Liver (tissue), 3 donors: ENCODE results near the gene ANKRD33.

ENCODE experiments used
- EGR1 ChIP-seq, 2 donors: IDR thresholded peaks; 2 replicates each; pipeline ENCODE4 v1.6.1; 2016 to 2018; ENCODE audit warnings: antibody characterized with exemption in 2 of 2, low read depth in 2 of 2
- FOXA1 ChIP-seq: IDR thresholded peaks from 2 replicates; pipeline ENCODE4 v1.6.1; 2016; ENCODE audit warnings: antibody characterized with exemption
- HNF4G ChIP-seq: IDR thresholded peaks from 2 replicates; pipeline ENCODE4 v1.6.1; 2016; ENCODE audit warnings: antibody characterized with exemption
- JUND ChIP-seq, 2 donors: IDR thresholded peaks; 2 replicates each; pipeline ENCODE4 v1.6.1; 2016; ENCODE audit warnings: antibody characterized with exemption in 2 of 2
- RAD21 ChIP-seq, 2 donors: IDR thresholded peaks; 2 replicates each; pipeline ENCODE4 v1.6.1; 2016; ENCODE audit warnings: antibody characterized with exemption in 2 of 2, mild to moderate bottlenecking in 2 of 2
- TAF1 ChIP-seq: conservative IDR thresholded peaks from 2 replicates; pipeline ENCODE4 v1.6.1; 2016; ENCODE audit warnings: antibody characterized with exemption, mild to moderate bottlenecking
- YY1 ChIP-seq: IDR thresholded peaks from 2 replicates; pipeline ENCODE4 v1.6.1; 2016; ENCODE audit warnings: antibody characterized with exemption, mild to moderate bottlenecking
- TF ChIP-seq, protein P1 (sequence below): IDR thresholded peaks from 2 replicates; pipeline ENCODE4 v1.6.1; 2016; ENCODE audit warnings: antibody characterized with exemption, mild to moderate bottlenecking
- TF ChIP-seq, protein P2 (sequence below): fragments of 150-350 bp; IDR thresholded peaks from 2 replicates; pipeline ENCODE4 v1.5.1; 2017; ENCODE audit warnings: improper control_type of control experiment, low read depth, low read length; ENCODE audit not compliant: missing input control
- TF ChIP-seq, protein P3 (sequence below): IDR thresholded peaks from 2 replicates; pipeline ENCODE4 v1.6.1; 2016; ENCODE audit warnings: antibody characterized with exemption
- TF ChIP-seq, protein P4 (sequence below): IDR thresholded peaks from 2 replicates; pipeline ENCODE4 v1.6.1; 2016; ENCODE audit warnings: antibody characterized with exemption
- donor health status: healthy.
- donor health status: healthy.

DNA sequence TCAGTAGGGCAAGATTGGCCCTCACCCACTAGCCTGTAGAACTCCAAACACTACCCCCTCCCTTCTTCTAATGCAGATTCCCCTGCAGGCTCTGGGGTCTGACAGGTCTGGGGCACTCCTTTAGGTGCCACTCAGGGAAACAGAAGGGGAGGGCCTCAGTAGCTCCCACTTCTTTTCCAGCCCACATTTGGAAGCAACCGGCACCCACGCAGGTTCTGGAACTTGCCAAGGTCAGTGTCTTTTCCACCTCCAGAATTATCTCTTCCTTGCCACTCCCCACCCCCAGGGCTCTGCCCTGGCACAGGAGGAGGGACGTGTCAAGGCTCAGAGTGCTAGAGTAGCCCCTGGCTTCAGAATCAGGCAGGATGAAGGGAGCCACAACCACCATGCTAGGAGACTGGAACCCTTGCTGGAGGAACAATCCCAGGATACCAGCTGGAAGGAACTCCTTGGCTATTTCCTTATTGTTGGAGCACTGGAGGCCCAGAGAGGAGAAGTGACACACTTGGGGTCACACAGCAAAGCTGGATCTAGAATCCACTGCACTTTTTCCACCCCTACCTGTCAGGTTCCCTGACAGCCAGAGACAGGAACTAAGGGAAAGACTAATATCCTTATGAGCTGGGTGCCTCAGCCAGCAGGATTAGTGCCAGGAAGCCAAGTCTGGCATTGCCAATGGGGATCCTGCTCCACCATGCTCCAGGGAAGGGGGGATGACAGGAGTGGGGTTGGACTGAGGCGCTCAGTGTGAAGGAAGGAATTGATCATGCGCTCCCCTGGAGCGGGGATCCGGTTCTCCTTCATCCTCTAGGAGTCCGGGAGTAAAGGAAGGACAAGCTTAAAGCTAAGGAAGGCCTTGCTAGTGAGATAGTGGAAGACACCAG is 37.6 kb upstream of the ANKRD33 start:
- TF ChIP-seq EGR1 (IDR thresholded peaks at IDR 0.05; ENCODE audit: low read depth in 2 of 2), result no peak
- TF ChIP-seq, protein P1, sequence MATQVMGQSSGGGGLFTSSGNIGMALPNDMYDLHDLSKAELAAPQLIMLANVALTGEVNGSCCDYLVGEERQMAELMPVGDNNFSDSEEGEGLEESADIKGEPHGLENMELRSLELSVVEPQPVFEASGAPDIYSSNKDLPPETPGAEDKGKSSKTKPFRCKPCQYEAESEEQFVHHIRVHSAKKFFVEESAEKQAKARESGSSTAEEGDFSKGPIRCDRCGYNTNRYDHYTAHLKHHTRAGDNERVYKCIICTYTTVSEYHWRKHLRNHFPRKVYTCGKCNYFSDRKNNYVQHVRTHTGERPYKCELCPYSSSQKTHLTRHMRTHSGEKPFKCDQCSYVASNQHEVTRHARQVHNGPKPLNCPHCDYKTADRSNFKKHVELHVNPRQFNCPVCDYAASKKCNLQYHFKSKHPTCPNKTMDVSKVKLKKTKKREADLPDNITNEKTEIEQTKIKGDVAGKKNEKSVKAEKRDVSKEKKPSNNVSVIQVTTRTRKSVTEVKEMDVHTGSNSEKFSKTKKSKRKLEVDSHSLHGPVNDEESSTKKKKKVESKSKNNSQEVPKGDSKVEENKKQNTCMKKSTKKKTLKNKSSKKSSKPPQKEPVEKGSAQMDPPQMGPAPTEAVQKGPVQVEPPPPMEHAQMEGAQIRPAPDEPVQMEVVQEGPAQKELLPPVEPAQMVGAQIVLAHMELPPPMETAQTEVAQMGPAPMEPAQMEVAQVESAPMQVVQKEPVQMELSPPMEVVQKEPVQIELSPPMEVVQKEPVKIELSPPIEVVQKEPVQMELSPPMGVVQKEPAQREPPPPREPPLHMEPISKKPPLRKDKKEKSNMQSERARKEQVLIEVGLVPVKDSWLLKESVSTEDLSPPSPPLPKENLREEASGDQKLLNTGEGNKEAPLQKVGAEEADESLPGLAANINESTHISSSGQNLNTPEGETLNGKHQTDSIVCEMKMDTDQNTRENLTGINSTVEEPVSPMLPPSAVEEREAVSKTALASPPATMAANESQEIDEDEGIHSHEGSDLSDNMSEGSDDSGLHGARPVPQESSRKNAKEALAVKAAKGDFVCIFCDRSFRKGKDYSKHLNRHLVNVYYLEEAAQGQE, result no peak
- no peak for TF ChIP-seq YY1
- TF ChIP-seq, protein P2, sequence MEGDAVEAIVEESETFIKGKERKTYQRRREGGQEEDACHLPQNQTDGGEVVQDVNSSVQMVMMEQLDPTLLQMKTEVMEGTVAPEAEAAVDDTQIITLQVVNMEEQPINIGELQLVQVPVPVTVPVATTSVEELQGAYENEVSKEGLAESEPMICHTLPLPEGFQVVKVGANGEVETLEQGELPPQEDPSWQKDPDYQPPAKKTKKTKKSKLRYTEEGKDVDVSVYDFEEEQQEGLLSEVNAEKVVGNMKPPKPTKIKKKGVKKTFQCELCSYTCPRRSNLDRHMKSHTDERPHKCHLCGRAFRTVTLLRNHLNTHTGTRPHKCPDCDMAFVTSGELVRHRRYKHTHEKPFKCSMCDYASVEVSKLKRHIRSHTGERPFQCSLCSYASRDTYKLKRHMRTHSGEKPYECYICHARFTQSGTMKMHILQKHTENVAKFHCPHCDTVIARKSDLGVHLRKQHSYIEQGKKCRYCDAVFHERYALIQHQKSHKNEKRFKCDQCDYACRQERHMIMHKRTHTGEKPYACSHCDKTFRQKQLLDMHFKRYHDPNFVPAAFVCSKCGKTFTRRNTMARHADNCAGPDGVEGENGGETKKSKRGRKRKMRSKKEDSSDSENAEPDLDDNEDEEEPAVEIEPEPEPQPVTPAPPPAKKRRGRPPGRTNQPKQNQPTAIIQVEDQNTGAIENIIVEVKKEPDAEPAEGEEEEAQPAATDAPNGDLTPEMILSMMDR, result no peak
- no peak for TF ChIP-seq TAF1
- TF ChIP-seq, protein P3, sequence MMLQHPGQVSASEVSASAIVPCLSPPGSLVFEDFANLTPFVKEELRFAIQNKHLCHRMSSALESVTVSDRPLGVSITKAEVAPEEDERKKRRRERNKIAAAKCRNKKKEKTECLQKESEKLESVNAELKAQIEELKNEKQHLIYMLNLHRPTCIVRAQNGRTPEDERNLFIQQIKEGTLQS, result no peak
- TF ChIP-seq RAD21 (IDR thresholded peaks at IDR 0.05), result no peak
- TF ChIP-seq FOXA1, result no peak
- TF ChIP-seq, protein P4, sequence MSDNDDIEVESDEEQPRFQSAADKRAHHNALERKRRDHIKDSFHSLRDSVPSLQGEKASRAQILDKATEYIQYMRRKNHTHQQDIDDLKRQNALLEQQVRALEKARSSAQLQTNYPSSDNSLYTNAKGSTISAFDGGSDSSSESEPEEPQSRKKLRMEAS, result no peak
- TF ChIP-seq JUND (IDR thresholded peaks at IDR 0.05), result no peak
- TF ChIP-seq HNF4G, result no peak
